ENCODE measurements around the gene MMP24.

DNA sequence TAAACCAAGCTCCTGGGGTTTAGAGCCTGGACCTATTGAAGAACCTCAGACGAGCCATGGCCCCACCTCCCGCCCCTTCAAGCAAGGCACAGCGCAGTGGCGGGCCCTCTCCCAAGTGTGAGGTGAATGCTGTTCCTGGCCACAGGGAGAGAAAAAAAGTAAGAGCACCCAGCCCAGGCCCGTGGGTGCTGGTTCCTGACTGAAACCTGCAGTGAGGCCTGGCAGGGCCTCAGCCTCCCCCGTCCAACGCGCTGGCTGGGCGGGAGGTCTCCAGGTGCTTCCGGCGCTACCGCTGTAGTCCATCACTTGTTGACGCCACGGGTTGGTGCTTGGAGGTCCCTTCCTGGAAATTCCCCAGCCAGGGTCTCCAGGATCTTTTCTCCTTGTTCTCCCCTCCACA lies 71.2 kb downstream of the MMP24 start:
- TF ChIP-seq, protein P1, sequence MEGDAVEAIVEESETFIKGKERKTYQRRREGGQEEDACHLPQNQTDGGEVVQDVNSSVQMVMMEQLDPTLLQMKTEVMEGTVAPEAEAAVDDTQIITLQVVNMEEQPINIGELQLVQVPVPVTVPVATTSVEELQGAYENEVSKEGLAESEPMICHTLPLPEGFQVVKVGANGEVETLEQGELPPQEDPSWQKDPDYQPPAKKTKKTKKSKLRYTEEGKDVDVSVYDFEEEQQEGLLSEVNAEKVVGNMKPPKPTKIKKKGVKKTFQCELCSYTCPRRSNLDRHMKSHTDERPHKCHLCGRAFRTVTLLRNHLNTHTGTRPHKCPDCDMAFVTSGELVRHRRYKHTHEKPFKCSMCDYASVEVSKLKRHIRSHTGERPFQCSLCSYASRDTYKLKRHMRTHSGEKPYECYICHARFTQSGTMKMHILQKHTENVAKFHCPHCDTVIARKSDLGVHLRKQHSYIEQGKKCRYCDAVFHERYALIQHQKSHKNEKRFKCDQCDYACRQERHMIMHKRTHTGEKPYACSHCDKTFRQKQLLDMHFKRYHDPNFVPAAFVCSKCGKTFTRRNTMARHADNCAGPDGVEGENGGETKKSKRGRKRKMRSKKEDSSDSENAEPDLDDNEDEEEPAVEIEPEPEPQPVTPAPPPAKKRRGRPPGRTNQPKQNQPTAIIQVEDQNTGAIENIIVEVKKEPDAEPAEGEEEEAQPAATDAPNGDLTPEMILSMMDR (IDR thresholded peaks at IDR 0.05; ENCODE audit: low read depth, low read length, missing input control), result no peak
- TF ChIP-seq, protein P2, sequence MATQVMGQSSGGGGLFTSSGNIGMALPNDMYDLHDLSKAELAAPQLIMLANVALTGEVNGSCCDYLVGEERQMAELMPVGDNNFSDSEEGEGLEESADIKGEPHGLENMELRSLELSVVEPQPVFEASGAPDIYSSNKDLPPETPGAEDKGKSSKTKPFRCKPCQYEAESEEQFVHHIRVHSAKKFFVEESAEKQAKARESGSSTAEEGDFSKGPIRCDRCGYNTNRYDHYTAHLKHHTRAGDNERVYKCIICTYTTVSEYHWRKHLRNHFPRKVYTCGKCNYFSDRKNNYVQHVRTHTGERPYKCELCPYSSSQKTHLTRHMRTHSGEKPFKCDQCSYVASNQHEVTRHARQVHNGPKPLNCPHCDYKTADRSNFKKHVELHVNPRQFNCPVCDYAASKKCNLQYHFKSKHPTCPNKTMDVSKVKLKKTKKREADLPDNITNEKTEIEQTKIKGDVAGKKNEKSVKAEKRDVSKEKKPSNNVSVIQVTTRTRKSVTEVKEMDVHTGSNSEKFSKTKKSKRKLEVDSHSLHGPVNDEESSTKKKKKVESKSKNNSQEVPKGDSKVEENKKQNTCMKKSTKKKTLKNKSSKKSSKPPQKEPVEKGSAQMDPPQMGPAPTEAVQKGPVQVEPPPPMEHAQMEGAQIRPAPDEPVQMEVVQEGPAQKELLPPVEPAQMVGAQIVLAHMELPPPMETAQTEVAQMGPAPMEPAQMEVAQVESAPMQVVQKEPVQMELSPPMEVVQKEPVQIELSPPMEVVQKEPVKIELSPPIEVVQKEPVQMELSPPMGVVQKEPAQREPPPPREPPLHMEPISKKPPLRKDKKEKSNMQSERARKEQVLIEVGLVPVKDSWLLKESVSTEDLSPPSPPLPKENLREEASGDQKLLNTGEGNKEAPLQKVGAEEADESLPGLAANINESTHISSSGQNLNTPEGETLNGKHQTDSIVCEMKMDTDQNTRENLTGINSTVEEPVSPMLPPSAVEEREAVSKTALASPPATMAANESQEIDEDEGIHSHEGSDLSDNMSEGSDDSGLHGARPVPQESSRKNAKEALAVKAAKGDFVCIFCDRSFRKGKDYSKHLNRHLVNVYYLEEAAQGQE (IDR thresholded peaks at IDR 0.05), result no peak
- no peak for TF ChIP-seq GABPA (IDR thresholded peaks at IDR 0.05 in 1 of 2, conservative IDR thresholded peaks at IDR 0.05 in 1 of 2)
- no peak for TF ChIP-seq TAF1 (conservative IDR thresholded peaks at IDR 0.05)
- no peak for TF ChIP-seq SP1 (IDR thresholded peaks at IDR 0.05)
- no peak for TF ChIP-seq EGR1 (IDR thresholded peaks at IDR 0.05; ENCODE audit: low read depth in 2 of 2)
- TF ChIP-seq, protein P3, sequence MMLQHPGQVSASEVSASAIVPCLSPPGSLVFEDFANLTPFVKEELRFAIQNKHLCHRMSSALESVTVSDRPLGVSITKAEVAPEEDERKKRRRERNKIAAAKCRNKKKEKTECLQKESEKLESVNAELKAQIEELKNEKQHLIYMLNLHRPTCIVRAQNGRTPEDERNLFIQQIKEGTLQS (IDR thresholded peaks at IDR 0.05), result no peak
- TF ChIP-seq, protein P4, sequence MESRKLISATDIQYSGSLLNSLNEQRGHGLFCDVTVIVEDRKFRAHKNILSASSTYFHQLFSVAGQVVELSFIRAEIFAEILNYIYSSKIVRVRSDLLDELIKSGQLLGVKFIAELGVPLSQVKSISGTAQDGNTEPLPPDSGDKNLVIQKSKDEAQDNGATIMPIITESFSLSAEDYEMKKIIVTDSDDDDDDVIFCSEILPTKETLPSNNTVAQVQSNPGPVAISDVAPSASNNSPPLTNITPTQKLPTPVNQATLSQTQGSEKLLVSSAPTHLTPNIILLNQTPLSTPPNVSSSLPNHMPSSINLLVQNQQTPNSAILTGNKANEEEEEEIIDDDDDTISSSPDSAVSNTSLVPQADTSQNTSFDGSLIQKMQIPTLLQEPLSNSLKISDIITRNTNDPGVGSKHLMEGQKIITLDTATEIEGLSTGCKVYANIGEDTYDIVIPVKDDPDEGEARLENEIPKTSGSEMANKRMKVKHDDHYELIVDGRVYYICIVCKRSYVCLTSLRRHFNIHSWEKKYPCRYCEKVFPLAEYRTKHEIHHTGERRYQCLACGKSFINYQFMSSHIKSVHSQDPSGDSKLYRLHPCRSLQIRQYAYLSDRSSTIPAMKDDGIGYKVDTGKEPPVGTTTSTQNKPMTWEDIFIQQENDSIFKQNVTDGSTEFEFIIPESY (IDR thresholded peaks at IDR 0.05), result no peak
- TF ChIP-seq, protein P5, sequence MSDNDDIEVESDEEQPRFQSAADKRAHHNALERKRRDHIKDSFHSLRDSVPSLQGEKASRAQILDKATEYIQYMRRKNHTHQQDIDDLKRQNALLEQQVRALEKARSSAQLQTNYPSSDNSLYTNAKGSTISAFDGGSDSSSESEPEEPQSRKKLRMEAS (IDR thresholded peaks at IDR 0.05), result no peak

Measured in liver (tissue), 3 donors.